ENCODE data around the gene RBFOX1.

The RBFOX1 gene

GRCh38 chr16:7372095-7372494, 39.5 kb downstream of the RBFOX1 start:
- no peak for DNase-seq

- no peak for DNase-seq
Observed at GRCh38 chr16:7373776-7374175, 41.1 kb downstream of the RBFOX1 start.

DNA sequence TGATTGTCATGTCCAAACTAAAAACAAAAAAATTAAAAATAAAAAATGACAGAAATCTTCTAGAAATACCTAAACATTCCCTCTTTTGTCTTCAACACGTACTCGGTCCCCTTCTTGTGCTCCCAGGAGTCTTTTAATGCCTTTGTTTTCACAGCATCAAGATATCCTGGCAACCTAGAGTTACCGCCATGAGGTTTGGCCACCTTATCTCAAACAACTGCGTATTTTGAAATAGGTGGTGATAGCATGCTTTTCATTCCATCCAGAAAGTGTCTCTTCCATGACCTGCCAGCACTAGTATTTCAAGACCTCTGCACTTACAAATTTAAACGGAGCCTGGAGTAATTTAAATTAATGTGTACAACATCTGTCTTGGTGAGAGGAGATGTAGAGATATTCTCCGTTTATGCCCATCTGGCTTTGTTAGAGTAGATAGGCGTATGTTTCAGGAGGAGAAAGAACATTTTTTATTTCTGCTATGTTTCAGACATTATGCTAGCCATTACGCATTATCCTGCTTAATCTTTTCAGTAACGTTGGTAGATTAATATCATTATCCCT, 42.0 kb downstream of the RBFOX1 start:
- no peak for DNase-seq

DNA sequence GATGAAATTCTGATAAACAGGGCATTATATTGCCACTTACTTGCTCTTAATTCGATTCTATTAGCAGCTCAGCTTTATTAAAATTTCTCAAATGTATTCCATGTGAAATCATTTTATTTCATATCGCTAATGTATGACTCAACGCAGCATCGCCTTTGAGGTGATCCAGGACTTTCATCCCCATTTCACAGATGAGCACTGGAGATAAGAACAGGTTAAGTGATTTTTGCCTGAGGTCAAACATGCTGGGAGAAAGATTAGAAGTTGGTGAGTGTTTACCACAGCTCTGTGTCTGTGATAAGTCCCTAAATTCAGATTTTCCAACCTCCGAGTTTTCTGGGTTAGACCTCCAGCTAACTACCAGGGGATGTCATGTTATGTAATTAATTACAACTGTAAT, 43.6 kb downstream of the RBFOX1 start:
- DNase-seq = no peak

- DNase-seq = no peak
Observed at GRCh38 chr16:7377231-7377630, 44.6 kb downstream of the RBFOX1 start.

GRCh38 chr16:7378024-7378695, 45.5 kb downstream of the RBFOX1 start:
- peak in 1 of 58 donors; percentile 0 for DNase-seq

- no peak for DNase-seq
Observed at GRCh38 chr16:7380441-7380840, 47.8 kb downstream of the RBFOX1 start.

DNA sequence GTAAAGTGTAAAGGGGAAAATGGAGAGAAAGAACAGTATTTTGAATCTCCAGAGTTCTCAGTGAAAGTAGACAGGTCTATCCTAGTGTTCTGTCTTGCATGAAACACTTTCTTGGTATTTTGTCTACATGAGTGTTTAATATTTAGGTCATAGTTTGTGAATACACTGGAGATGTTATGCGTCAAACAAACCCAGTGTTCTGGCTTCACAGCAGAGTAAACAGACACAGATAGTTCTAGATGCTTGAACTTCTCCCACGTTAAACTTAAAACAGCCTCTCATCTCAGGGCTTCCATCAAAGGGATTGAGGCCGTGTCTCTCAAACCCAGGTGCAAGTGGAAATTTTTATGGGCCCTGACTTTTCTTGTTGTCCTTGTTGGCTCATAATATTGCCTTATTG, 48.3 kb downstream of the RBFOX1 start:
- DNase-seq = no peak

DNA sequence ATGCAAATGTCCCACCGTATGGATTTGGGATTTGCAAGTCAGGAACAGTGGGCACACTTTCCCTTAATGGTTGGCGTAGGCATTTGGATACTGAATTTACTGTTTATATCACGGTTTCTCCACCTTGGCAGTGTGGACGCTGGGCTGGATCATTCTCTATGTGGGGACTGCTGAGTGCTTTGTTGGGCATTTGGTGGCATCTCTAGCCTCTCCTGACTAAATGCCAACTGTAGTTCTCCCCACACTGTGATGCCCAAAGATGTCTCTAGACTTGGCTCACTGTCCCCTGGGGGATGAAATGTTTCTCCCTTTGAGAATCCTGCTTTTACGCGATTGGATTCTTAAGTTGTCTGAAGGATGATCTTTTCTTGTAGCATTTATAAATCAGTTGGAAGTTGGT, 49.0 kb downstream of the RBFOX1 start:
- DNase-seq = no peak

DNA sequence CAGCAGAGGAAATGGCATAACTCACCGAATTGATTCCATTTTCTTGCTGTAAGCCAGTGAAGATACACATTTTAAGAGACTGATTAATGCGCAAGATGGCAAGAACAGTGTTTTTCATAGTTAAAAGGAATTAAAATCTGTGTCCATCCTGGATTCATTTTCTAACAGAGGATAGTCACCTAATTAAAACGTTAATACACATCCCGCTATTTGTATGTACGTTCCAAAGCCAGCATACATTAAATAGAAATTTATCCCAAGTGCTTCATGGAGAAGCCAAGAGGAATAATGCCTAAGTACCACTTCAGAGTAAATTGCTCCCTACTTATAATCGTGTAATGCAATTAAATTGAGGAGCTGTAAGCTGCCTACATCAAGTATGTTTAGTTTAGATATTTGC, 49.9 kb downstream of the RBFOX1 start:
- DNase-seq = no peak

- DNase-seq = no peak
Observed at GRCh38 chr16:7390974-7391373, 58.3 kb downstream of the RBFOX1 start.

DNA sequence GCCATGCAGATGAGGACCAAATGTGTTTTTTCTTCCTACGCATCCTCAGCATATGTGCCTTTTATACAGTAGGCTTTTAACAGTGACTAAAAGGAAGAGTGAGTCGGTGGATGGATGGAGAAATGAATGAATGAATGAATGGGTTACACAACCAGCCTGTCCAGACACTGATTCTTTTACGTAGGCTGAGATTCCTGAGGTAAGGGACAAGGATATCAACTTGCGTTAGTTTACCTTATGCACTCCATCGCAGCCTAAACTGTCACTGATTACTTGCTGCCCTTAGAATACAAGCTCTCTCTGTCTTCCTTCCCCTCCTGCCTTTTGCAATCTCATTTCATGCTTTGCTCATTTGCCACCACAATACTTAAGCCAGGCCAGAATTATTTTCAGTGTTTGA, 59.0 kb downstream of the RBFOX1 start:
- DNase-seq = peak in 1 of 58 donors; percentile 17

- DNase-seq = no peak
Observed at GRCh38 chr16:7392206-7392605, 59.6 kb downstream of the RBFOX1 start.

GRCh38 chr16:7393680-7394079, 61.0 kb downstream of the RBFOX1 start:
- DNase-seq = no peak

- DNase-seq = no peak
Observed at GRCh38 chr16:7394720-7395336, 62.2 kb downstream of the RBFOX1 start.

DNA sequence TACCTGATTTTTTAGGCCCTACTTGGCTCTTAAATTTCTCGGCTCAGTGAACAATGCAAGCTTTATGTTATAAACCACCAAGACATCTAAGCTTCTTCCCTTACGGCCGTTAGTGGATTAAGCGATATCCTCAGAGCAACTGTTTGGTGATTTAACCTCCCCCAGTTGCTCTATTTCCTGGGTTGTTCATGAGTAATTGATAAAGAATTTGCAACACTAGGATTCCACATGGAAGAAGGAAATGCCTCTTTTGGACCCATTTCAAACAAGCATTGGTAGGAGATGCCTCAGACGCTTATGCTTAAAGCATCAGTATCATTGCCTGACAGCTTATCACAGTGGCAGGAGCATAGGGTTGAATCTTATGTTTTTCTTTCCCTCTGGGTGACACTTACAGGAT, 65.3 kb downstream of the RBFOX1 start:
- no peak for DNase-seq

GRCh38 chr16:7398536-7398935, 65.9 kb downstream of the RBFOX1 start:
- DNase-seq = no peak

DNA sequence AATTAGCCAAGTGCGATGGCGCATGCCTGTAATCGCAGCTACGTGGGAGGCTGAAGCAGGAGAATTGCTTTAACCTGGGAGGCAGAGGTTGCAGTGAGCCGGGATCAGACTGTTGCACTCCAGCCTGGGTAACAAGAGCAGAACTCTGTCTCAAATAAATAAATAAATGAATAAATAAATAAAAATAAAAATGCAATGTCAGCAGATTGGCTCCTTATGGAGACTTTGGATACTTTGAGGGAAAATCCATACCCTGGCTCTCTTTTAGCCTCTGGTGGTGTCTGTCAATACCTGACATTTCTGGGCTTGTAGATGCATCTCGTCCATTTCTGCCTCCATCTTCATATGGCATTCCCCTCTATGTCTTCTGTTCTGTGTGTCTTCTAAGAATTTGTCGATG, 66.7 kb downstream of the RBFOX1 start:
- DNase-seq = no peak

GRCh38 chr16:7400117-7400890, 67.7 kb downstream of the RBFOX1 start:
- DNase-seq = no peak

GRCh38 chr16:7404217-7404616, 71.6 kb downstream of the RBFOX1 start:
- no peak for DNase-seq

GRCh38 chr16:7405166-7405565, 72.5 kb downstream of the RBFOX1 start:
- DNase-seq = peak in 53 of 58 donors; percentile 4 to 90 (median 37)

GRCh38 chr16:7408700-7409365, 76.2 kb downstream of the RBFOX1 start:
- DNase-seq = no peak
